GM12875 (cell line): ENCODE results near the gene NF1.
"Not testable (repeated sequence)": the region's sequence is repeated elsewhere in the genome, so short reads cannot be mapped to it uniquely, and the experiment has no call there.

Experiments used
- H3K4me3 ChIP-seq: one replicate; pipeline ENCODE4 v1.5.1; 2011; ENCODE audit warnings: low read depth, low read length, control low read depth
- CTCF ChIP-seq: IDR thresholded peaks from 2 replicates; pipeline ENCODE4 v1.5.1; 2011; ENCODE audit warnings: low read depth, mild to moderate bottlenecking, control low read depth, inconsistent platforms, low read length, moderate library complexity, borderline replicate concordance; ENCODE audit not compliant: insufficient read depth

The NF1 gene

GRCh38 chr17:31195305-31195704 lies 100.5 kb downstream of the NF1 start:
- TF ChIP-seq CTCF: no peak
- H3K4me3 ChIP-seq: no peak overlapping the region

- no peak for TF ChIP-seq CTCF
- H3K4me3 ChIP-seq: no peak overlapping the region
Observed at GRCh38 chr17:31198026-31198425, 103.2 kb downstream of the NF1 start.

GRCh38 chr17:31198666-31199065 lies 103.9 kb downstream of the NF1 start:
- not testable (repeated sequence) for H3K4me3 ChIP-seq

GRCh38 chr17:31200287-31200686 lies 105.5 kb downstream of the NF1 start:
- no peak for TF ChIP-seq CTCF
- H3K4me3 ChIP-seq: no peak overlapping the region

GRCh38 chr17:31202968-31203367 lies 108.2 kb downstream of the NF1 start:
- no peak for TF ChIP-seq CTCF
- H3K4me3 ChIP-seq: no peak overlapping the region

- no peak for TF ChIP-seq CTCF
- no peak overlapping the region for H3K4me3 ChIP-seq
Observed at GRCh38 chr17:31211352-31212012, 116.7 kb downstream of the NF1 start.

GRCh38 chr17:31216031-31216751 lies 121.4 kb downstream of the NF1 start:
- TF ChIP-seq CTCF: no peak
- H3K4me3 ChIP-seq: no peak overlapping the region
